HG03175 (cell line): ENCODE measurements around the gene CLNK.

Source experiments
- ATAC-seq: cut with Tn5 transposase; IDR thresholded peaks from one replicate; pipeline ENCODE4 v1.9.1; 2021; ENCODE audit warnings: mild to moderate bottlenecking, moderate library complexity; ENCODE audit not compliant: unreplicated experiment

Gene CLNK

GRCh38 chr4:10684631-10685030 lies at the start of gene CLNK:
TSS of gene CLNK (minus strand) at chr4:10684768. CDS start at chr4:10667869, 16,899 bp downstream.
- ATAC-seq: peak; percentile 90

- no peak for ATAC-seq
These were observed 49.0 kb upstream of the CLNK start for GRCh38 chr4:10733481-10734062.

- ATAC-seq: no peak
These were observed 48.4 kb upstream of the CLNK start for GRCh38 chr4:10732914-10733415.

- no peak for ATAC-seq
These were observed 47.8 kb upstream of the CLNK start for GRCh38 chr4:10732235-10732913.

- no peak for ATAC-seq
These were observed 47.1 kb upstream of the CLNK start for GRCh38 chr4:10731690-10732089.

- no peak for ATAC-seq
These were observed 46.6 kb upstream of the CLNK start for GRCh38 chr4:10731162-10731561.

GRCh38 chr4:10730590-10730989 lies 46.0 kb upstream of the CLNK start:
- peak; percentile 65 for ATAC-seq

GRCh38 chr4:10730019-10730418 lies 45.5 kb upstream of the CLNK start:
- ATAC-seq: peak; percentile 50

- no peak for ATAC-seq
These were observed 44.8 kb upstream of the CLNK start for GRCh38 chr4:10729366-10729765.

GRCh38 chr4:10728016-10728415 lies 43.4 kb upstream of the CLNK start:
- no peak for ATAC-seq

- no peak for ATAC-seq
These were observed 42.7 kb upstream of the CLNK start for GRCh38 chr4:10727140-10727880.

- ATAC-seq: peak; percentile 95
These were observed 38.4 kb upstream of the CLNK start for GRCh38 chr4:10722957-10723356.

GRCh38 chr4:10721616-10722015 lies 37.0 kb upstream of the CLNK start:
- ATAC-seq: no peak

- no peak for ATAC-seq
These were observed 31.6 kb upstream of the CLNK start for GRCh38 chr4:10716163-10716562.

- no peak for ATAC-seq
These were observed 31.1 kb upstream of the CLNK start for GRCh38 chr4:10715696-10716095.

GRCh38 chr4:10715135-10715534 lies 30.6 kb upstream of the CLNK start:
- ATAC-seq: no peak

GRCh38 chr4:10713591-10713990 lies 29.0 kb upstream of the CLNK start:
- no peak for ATAC-seq

GRCh38 chr4:10706236-10706635 lies 21.7 kb upstream of the CLNK start:
- no peak for ATAC-seq

GRCh38 chr4:10704430-10704810 lies 19.9 kb upstream of the CLNK start:
- ATAC-seq: no peak

GRCh38 chr4:10703766-10704429 lies 19.3 kb upstream of the CLNK start:
- no peak for ATAC-seq

GRCh38 chr4:10703156-10703555 lies 18.6 kb upstream of the CLNK start:
- ATAC-seq: no peak
